ENCODE measurements around the gene TRAF2.
A peak's percentile ranks its signal among the peaks of the same experiment; 100 is the strongest.

TRAF2 gene

GRCh38 chr9:136847088-136847825 is 39.1 kb upstream of the TRAF2 start:
- DNase-seq (ENCODE audit: low read depth), result no peak

DNA sequence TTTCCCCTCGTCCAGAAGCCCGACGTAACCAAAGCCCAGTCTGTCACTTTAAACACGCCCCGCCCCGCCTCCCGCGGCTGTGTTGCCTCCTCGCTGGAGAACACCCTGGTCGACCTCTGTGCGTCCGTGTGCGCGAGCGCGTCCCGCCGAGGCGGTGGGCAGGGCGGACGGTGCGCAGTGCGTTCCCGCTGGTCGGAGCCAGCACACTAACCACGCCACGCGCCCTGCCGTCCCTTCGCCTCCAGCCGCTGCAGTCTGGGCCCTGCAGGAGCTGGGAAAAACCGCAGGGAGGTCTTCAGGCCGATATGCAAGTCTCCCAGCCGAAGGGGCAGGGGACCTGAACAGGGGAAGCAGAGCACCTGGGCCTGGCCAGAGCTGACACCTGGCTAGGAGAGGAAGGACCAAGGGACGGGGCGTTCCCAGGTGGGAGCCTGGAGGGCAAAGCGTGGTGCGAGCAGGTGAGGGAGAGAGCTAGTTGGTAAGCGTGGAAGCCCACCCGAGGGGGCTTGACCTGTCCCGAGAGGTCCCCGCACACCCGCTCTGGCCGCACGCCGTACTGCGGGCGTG is 38.4 kb upstream of the TRAF2 start:
- DNase-seq (ENCODE audit: low read depth), result peak; percentile 75

GRCh38 chr9:136848393-136849037 is 37.8 kb upstream of the TRAF2 start:
- DNase-seq (ENCODE audit: low read depth), result no peak

GRCh38 chr9:136849038-136849959 is 37.0 kb upstream of the TRAF2 start, which contains the start of gene PHPT1:
Gene PHPT1 (plus strand): TSS chr9:136849409. CDS start chr9:136849431, 22 bp downstream.
- DNase-seq (ENCODE audit: low read depth), result peak; percentile 94

- no peak for DNase-seq (ENCODE audit: low read depth)
Measured at GRCh38 chr9:136849960-136850865, 36.1 kb upstream of the TRAF2 start.

- DNase-seq (ENCODE audit: low read depth), result no peak
Measured at GRCh38 chr9:136850866-136851775, 35.2 kb upstream of the TRAF2 start.

- no peak for DNase-seq (ENCODE audit: low read depth)
Measured at GRCh38 chr9:136851941-136852663, 34.2 kb upstream of the TRAF2 start, which contains the start of gene MAMDC4. Gene MAMDC4 (plus strand): TSS chr9:136852346. CDS start chr9:136852417, 71 bp downstream.

DNA sequence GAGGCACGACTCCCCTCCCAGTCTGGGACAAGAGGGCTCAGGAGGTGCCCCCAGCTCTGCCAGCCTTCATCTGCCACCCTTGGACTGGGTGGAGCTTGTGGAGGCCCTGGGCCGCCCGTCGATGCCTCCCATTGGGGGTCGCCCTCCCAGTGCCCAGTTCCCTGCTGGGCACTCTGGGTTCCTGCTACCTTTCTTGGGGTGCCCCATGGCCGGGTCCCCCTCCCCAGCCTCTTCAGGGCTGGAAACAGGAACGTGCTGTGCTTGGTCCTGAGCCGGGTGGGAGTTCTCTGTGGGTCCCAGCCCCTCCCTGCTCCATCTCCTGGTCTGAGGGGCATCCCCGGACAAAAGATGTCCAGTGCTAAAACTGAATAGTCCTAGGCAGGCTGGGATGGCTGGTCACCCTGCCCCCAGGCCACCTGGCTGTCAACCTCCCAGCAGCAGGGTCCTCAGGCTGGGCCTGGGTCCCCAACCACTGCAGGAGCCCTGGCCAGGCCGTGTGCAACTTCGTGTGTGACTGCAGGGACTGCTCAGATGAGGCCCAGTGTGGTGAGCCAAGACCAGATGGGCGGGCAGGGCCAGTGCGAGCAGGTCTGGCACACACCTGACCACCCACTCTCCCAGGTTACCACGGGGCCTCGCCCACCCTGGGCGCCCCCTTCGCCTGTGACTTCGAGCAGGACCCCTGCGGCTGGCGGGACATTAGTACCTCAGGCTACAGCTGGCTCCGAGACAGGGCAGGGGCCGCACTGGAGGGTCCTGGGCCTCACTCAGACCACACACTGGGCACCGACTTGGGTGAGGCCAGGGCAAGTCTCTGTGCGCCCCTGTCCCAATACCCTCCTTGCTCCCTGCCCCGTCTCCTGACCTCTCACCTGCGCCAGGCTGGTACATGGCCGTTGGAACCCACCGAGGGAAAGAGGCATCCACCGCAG is 33.4 kb upstream of the TRAF2 start:
- DNase-seq (ENCODE audit: low read depth), result no peak

- no peak for DNase-seq (ENCODE audit: low read depth)
Measured at GRCh38 chr9:136853596-136854112, 32.7 kb upstream of the TRAF2 start.

- DNase-seq (ENCODE audit: low read depth), result no peak
Measured at GRCh38 chr9:136854113-136854841, 32.0 kb upstream of the TRAF2 start.

DNA sequence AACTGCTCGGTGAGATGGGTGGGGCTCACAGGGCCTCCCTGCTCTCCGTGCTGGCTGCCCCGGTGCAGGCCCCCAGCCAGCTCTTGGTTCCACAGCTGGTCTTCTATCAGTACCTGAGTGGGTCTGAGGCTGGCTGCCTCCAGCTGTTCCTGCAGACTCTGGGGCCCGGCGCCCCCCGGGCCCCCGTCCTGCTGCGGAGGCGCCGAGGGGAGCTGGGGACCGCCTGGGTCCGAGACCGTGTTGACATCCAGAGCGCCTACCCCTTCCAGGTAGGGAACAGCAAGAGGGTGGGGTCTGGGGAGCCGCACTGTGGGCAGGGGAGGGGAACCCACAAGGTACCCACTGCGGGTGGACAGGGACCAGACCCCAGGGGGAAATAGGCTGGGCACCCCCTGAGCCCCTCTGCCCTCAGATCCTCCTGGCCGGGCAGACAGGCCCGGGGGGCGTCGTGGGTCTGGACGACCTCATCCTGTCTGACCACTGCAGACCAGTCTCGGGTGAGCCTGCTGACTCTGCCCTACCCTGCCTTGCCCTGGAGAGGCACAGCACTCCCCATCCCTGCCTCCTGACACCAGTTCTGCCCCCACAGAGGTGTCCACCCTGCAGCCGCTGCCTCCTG is 31.4 kb upstream of the TRAF2 start:
- DNase-seq (ENCODE audit: low read depth), result no peak

DNA sequence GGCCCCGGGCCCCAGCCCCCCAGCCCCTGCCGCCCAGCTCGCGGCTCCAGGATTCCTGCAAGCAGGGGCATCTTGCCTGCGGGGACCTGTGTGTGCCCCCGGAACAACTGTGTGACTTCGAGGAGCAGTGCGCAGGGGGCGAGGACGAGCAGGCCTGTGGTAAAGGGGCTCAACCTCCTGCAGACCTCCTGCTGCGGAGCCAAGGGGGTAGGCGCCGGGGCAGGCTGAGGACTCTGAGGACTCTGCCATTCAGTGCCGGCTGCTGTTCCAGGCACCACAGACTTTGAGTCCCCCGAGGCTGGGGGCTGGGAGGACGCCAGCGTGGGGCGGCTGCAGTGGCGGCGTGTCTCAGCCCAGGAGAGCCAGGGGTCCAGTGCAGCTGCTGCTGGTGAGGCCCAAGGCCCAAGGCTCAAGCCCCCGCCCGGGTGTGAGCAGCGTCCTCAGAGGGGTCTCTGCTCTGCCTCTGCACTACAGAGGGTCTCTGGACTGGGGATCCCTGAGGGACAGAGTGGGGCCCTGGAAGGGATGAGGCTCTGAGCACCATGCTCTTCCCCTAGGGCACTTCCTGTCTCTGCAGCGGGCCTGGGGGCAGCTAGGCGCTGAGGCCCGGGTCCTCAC is 30.7 kb upstream of the TRAF2 start:
- no peak for DNase-seq (ENCODE audit: low read depth)

- no peak for DNase-seq (ENCODE audit: low read depth)
Measured at GRCh38 chr9:136856079-136856476, 30.2 kb upstream of the TRAF2 start.

DNA sequence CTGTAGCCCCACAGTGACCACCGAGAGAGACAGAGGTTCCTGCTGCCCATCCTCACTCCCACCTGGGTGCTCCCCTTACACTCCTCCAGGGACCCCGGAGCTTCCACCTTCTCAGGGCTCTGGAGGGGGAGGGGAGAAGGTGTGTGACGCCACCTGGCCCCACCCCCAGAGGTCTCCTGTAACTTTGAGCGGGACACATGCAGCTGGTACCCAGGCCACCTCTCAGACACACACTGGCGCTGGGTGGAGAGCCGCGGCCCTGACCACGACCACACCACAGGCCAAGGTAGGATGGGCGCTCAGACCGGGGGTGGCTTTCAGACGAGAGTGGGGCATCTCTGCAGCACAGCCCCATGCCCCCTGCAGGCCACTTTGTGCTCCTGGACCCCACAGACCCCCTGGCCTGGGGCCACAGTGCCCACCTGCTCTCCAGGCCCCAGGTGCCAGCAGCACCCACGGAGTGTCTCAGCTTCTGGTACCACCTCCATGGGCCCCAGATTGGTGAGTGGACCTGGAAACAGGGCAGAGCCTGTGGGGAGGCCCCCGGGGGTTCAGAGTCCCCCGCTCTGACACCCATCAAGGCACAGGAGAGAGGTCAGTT is 29.7 kb upstream of the TRAF2 start:
- no peak for DNase-seq (ENCODE audit: low read depth)

DNA sequence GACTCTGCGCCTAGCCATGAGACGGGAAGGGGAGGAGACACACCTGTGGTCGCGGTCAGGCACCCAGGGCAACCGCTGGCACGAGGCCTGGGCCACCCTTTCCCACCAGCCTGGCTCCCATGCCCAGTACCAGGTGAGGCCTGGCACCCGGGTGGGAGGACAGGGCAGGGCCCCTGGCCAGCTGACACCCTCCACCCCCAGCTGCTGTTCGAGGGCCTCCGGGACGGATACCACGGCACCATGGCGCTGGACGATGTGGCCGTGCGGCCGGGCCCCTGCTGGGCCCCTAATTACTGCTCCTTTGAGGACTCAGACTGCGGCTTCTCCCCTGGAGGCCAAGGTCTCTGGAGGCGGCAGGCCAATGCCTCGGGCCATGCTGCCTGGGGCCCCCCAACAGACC is 29.1 kb upstream of the TRAF2 start:
- DNase-seq (ENCODE audit: low read depth), result no peak
